ENCODE data around the gene TXLNA.
A peak's percentile ranks its signal among the peaks of the same experiment; 100 is the strongest.

Gene TXLNA

DNA sequence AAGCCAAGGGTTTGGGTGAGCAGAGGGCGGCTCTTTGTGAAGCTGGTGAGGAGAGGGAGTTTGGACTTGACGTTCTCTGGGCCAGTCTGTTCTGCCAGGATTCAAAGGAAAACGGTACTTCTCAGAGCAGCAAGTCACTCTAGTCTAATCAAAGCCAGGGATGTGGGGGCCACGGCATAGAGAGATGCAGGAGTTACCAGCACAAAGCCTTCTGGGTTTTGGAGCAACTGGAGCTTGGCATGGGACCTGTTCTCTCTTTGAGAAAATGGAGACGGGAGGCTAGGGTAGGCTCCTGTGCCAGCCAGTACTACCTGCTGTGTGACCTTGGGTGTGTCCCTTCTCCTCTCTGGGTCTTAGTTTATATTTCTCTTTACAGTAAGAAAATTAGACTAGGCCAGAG is 2.1 kb downstream of the TXLNA start:
- H3K27ac ChIP-seq (ENCODE audit: insufficient read depth in 1 of 2, low read depth in 1 of 2, low read length in 2 of 2, poor library complexity in 1 of 2, severe bottlenecking in 2 of 2), result no peak overlapping the region
- H3K4me3 ChIP-seq (ENCODE audit: control insufficient read depth in 1 of 7, extremely low read depth in 1 of 7, insufficient read depth in 4 of 7, low read depth in 2 of 7, low read length in 6 of 7), result peak overlapping the region in 3 of 7 experiments; percentile 29 to 89 (median 42)
- POLR2A ChIA-PET, result no interaction called here

DNA sequence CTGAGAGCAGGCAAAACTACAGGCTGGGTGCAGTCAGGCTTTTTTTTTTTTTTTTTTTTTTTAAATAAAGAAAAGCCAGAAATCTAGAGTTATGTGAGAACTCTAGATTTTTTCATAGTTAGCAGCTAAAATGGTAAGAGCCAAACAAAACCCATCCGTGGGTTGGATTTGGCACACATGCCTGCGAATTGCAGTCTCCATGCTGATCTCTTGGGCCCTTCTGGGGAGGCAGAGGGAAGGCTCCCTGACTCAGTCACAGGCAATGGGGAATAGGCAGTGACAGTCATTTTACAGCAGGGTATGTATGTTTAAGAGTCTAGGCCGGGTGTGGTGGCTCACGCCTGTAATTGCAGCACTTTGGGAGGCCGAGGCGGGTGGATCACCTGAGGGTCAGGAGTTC is 2.6 kb downstream of the TXLNA start:
- Histone ChIP-seq H3K4me3 (ENCODE audit: control insufficient read depth in 1 of 7, extremely low read depth in 1 of 7, insufficient read depth in 4 of 7, low read depth in 2 of 7, low read length in 6 of 7) (no peak overlapping the region), H3K36me3 (ENCODE audit: control insufficient read depth in 4 of 4, insufficient read depth in 4 of 4, low read length in 3 of 4) (peaks cover 12 to 52% (median 31%) of the 10 kb centered on the region in 4 experiments), H3K4me1 (ENCODE audit: control extremely low read depth in 1 of 4, control insufficient read depth in 4 of 4, insufficient read depth in 4 of 4, low read length in 3 of 4) (peaks cover 0 to 48% (median 35%) of the 10 kb centered on the region in 4 experiments), H3K27ac (ENCODE audit: insufficient read depth in 1 of 2, low read depth in 1 of 2, low read length in 2 of 2, poor library complexity in 1 of 2, severe bottlenecking in 2 of 2) (no peak overlapping the region), H3K27me3 (replicated peaks in 2 of 5; ENCODE audit: control insufficient read depth in 4 of 5, insufficient read depth in 5 of 5, low read length in 4 of 5) (no peaks in the 10 kb centered on the region), H3K9me3 (ENCODE audit: control extremely low read depth in 1 of 5, control insufficient read depth in 4 of 5, insufficient read depth in 2 of 5, low read depth in 1 of 5, low read length in 4 of 5) (no peaks in the 10 kb centered on the region)
- WGBS (ENCODE audit: insufficient coverage), result 98% methylated on average over 5 of the region's 6 CpGs
- POLR2A ChIA-PET, result no interaction called here
- CTCF ChIA-PET, result interaction anchor here (1.1 to 1.4 kb wide), 4 partner anchors 8 to 34 kb away, joined by 3 to 4 read pairs (median 3); no protein-coding TSS in a partner anchor
- DNase-seq, result no peak

More for the DNA sequence above, 2.1 kb downstream of the TXLNA start:
- 95% methylated on average over 5 of the region's 5 CpGs for WGBS (ENCODE audit: insufficient coverage)
- DNase-seq, result no peak
- Histone ChIP-seq H3K9me3 (ENCODE audit: control extremely low read depth in 1 of 5, control insufficient read depth in 4 of 5, insufficient read depth in 2 of 5, low read depth in 1 of 5, low read length in 4 of 5) (no peaks in the 10 kb centered on the region), H3K27me3 (replicated peaks in 2 of 5; ENCODE audit: control insufficient read depth in 4 of 5, insufficient read depth in 5 of 5, low read length in 4 of 5) (no peaks in the 10 kb centered on the region), H3K36me3 (ENCODE audit: control insufficient read depth in 4 of 4, insufficient read depth in 4 of 4, low read length in 3 of 4) (peaks cover 8 to 51% (median 29%) of the 10 kb centered on the region in 4 experiments), H3K4me1 (ENCODE audit: control extremely low read depth in 1 of 4, control insufficient read depth in 4 of 4, insufficient read depth in 4 of 4, low read length in 3 of 4) (peaks cover 0 to 48% (median 35%) of the 10 kb centered on the region in 4 experiments)
- CTCF ChIA-PET, result interaction anchor here (1.1 to 1.4 kb wide), 3 partner anchors 8 to 35 kb away, joined by 3 read pairs; no protein-coding TSS in a partner anchor

DNA sequence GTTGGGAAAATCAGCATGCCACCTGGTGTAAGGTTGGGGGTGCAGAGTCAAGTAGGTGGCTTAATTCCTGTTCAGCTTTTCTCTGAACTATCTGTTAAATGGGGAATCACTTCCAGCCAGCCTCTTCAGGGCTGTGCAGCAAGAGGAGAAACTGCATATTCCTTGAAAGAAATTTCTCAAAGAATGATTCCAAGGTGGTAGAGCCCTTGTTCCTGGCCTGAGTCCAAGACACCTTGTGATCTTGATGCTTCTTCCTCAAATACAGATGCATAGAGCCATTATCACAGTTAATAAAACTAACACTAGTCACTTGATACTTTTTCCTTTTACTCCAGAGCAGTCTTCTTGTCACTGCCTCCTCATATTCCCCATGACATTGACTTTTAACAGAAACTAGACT is 5.2 kb downstream of the TXLNA start:
- H3K36me3 ChIP-seq (ENCODE audit: control insufficient read depth in 4 of 4, insufficient read depth in 4 of 4, low read length in 3 of 4), result peaks cover 19 to 77% (median 55%) of the 10 kb centered on the region in 4 experiments
- no peak overlapping the region for H3K4me3 ChIP-seq (ENCODE audit: control insufficient read depth in 1 of 7, extremely low read depth in 1 of 7, insufficient read depth in 4 of 7, low read depth in 2 of 7, low read length in 6 of 7)
- H3K4me1 ChIP-seq (ENCODE audit: control extremely low read depth in 1 of 4, control insufficient read depth in 4 of 4, insufficient read depth in 4 of 4, low read length in 3 of 4), result peaks cover 0 to 39% (median 26%) of the 10 kb centered on the region in 4 experiments
- POLR2A ChIA-PET, result interaction anchor here (1.0 kb wide), 1 partner anchor 8 kb away, joined by 3 read pairs; no protein-coding TSS in a partner anchor
- no peaks in the 10 kb centered on the region for H3K27me3 ChIP-seq (replicated peaks in 2 of 5; ENCODE audit: control insufficient read depth in 4 of 5, insufficient read depth in 5 of 5, low read length in 4 of 5)
- H3K27ac ChIP-seq (ENCODE audit: insufficient read depth in 1 of 2, low read depth in 1 of 2, low read length in 2 of 2, poor library complexity in 1 of 2, severe bottlenecking in 2 of 2), result no peak overlapping the region
- peak in 2 of 3 donors; percentile 48 to 49 for DNase-seq
- CTCF ChIA-PET, result interaction anchor here (0.5 to 2.5 kb wide), 6 partner anchors 9 to 97 kb away, joined by 3 to 9 read pairs (median 3); no protein-coding TSS in a partner anchor
- H3K9me3 ChIP-seq (ENCODE audit: control extremely low read depth in 1 of 5, control insufficient read depth in 4 of 5, insufficient read depth in 2 of 5, low read depth in 1 of 5, low read length in 4 of 5), result no peaks in the 10 kb centered on the region

DNA sequence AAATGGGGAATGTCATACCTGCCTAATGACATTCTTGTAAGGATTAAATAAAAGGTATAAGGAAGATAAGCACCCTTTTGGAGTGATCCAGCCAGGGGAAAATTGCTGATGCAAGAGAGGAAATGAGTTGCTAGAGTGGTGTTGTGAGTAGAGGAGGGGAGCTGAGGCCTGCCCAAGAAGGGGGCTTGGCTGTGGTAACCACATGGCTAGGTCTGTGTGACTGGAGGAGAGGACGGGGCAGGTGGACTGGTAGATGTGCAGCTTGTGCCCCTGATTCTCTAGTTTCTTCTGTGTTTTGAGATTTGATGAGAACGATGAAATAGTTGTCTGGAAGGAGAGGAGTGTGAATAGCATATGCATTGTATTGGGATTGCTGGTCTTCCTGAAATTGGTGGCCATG is 6.6 kb downstream of the TXLNA start:
- CTCF ChIA-PET, result interaction anchor here (2.5 kb wide), 1 partner anchor 11 kb away, joined by 9 read pairs; no protein-coding TSS in a partner anchor
- POLR2A ChIA-PET, result no interaction called here
- peaks cover 0 to 25% (median 15%) of the 10 kb centered on the region in 4 experiments for H3K4me1 ChIP-seq (ENCODE audit: control extremely low read depth in 1 of 4, control insufficient read depth in 4 of 4, insufficient read depth in 4 of 4, low read length in 3 of 4)
- no peaks in the 10 kb centered on the region for H3K9me3 ChIP-seq (ENCODE audit: control extremely low read depth in 1 of 5, control insufficient read depth in 4 of 5, insufficient read depth in 2 of 5, low read depth in 1 of 5, low read length in 4 of 5)
- H3K4me3 ChIP-seq (ENCODE audit: control insufficient read depth in 1 of 7, extremely low read depth in 1 of 7, insufficient read depth in 4 of 7, low read depth in 2 of 7, low read length in 6 of 7), result no peak overlapping the region
- no peak for DNase-seq
- no peaks in the 10 kb centered on the region for H3K27me3 ChIP-seq (replicated peaks in 2 of 5; ENCODE audit: control insufficient read depth in 4 of 5, insufficient read depth in 5 of 5, low read length in 4 of 5)
- no peak overlapping the region for H3K27ac ChIP-seq (ENCODE audit: insufficient read depth in 1 of 2, low read depth in 1 of 2, low read length in 2 of 2, poor library complexity in 1 of 2, severe bottlenecking in 2 of 2)
- peaks cover 21 to 82% (median 64%) of the 10 kb centered on the region in 4 experiments for H3K36me3 ChIP-seq (ENCODE audit: control insufficient read depth in 4 of 4, insufficient read depth in 4 of 4, low read length in 3 of 4)
- 94% methylated on average over 2 of the region's 2 CpGs for WGBS (ENCODE audit: insufficient coverage)

DNA sequence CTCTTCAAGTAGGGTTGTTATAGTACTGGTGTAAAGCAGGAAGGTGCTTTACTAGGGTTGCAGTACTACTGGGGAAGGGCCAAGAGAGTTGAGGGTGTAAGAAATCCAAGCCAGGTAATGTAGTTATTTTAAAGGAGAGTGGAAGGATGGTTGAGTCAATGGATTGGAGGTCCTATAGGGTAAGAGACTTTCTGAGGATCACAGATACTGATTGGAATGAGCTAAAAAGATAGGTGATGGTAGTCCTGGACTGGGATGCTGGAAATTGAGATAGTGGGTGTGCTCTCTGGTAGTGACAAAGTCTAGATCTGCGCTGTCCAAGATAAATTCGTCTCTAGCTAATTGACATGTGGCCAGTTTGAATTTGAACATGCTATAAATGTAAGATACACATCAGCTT is 7.0 kb downstream of the TXLNA start:
- CTCF ChIA-PET, result interaction anchor here (2.5 kb wide), 1 partner anchor 10 kb away, joined by 9 read pairs; no protein-coding TSS in a partner anchor
- Histone ChIP-seq H3K36me3 (ENCODE audit: control insufficient read depth in 4 of 4, insufficient read depth in 4 of 4, low read length in 3 of 4) (peaks cover 21 to 82% (median 64%) of the 10 kb centered on the region in 4 experiments), H3K4me3 (ENCODE audit: control insufficient read depth in 1 of 7, extremely low read depth in 1 of 7, insufficient read depth in 4 of 7, low read depth in 2 of 7, low read length in 6 of 7) (no peak overlapping the region), H3K27me3 (replicated peaks in 2 of 5; ENCODE audit: control insufficient read depth in 4 of 5, insufficient read depth in 5 of 5, low read length in 4 of 5) (no peaks in the 10 kb centered on the region), H3K4me1 (ENCODE audit: control extremely low read depth in 1 of 4, control insufficient read depth in 4 of 4, insufficient read depth in 4 of 4, low read length in 3 of 4) (peaks cover 0 to 21% (median 11%) of the 10 kb centered on the region in 4 experiments), H3K9me3 (ENCODE audit: control extremely low read depth in 1 of 5, control insufficient read depth in 4 of 5, insufficient read depth in 2 of 5, low read depth in 1 of 5, low read length in 4 of 5) (no peaks in the 10 kb centered on the region), H3K27ac (ENCODE audit: insufficient read depth in 1 of 2, low read depth in 1 of 2, low read length in 2 of 2, poor library complexity in 1 of 2, severe bottlenecking in 2 of 2) (no peak overlapping the region)
- POLR2A ChIA-PET, result no interaction called here
- no peak for DNase-seq
- 100% methylated on average over 1 of the region's 2 CpGs for WGBS (ENCODE audit: insufficient coverage)

DNA sequence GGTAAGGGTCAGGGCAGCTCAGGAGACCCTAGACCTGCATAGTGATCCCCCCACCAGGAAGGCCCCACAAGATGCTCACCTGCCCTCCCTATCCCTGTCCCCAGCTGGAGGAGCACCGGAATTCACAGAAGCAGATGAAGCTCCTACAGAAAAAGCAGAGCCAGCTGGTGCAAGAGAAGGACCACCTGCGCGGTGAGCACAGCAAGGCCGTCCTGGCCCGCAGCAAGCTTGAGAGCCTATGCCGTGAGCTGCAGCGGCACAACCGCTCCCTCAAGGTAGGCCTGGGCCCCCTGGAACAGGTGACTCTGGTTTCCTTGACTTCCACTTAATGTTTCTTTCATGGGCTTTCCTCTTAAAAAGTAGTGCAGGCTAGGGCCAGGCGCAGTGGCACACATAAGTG is 8.4 kb downstream of the TXLNA start:
- peaks cover 0 to 15% (median 7%) of the 10 kb centered on the region in 4 experiments for H3K4me1 ChIP-seq (ENCODE audit: control extremely low read depth in 1 of 4, control insufficient read depth in 4 of 4, insufficient read depth in 4 of 4, low read length in 3 of 4)
- no peak for DNase-seq
- H3K27me3 ChIP-seq (replicated peaks in 2 of 5; ENCODE audit: control insufficient read depth in 4 of 5, insufficient read depth in 5 of 5, low read length in 4 of 5), result no peaks in the 10 kb centered on the region
- POLR2A ChIA-PET, result interaction anchor here (0.8 kb wide), 1 partner anchor 13 kb away, joined by 3 read pairs; the partner anchor contains the start of gene CCDC28B
- 97% methylated on average over 9 of the region's 9 CpGs for WGBS (ENCODE audit: insufficient coverage)
- CTCF ChIA-PET, result no interaction called here
- no peaks in the 10 kb centered on the region for H3K9me3 ChIP-seq (ENCODE audit: control extremely low read depth in 1 of 5, control insufficient read depth in 4 of 5, insufficient read depth in 2 of 5, low read depth in 1 of 5, low read length in 4 of 5)
- peaks cover 25 to 85% (median 69%) of the 10 kb centered on the region in 4 experiments for H3K36me3 ChIP-seq (ENCODE audit: control insufficient read depth in 4 of 4, insufficient read depth in 4 of 4, low read length in 3 of 4)
- H3K4me3 ChIP-seq (ENCODE audit: control insufficient read depth in 1 of 7, extremely low read depth in 1 of 7, insufficient read depth in 4 of 7, low read depth in 2 of 7, low read length in 6 of 7), result no peak overlapping the region
- no peak overlapping the region for H3K27ac ChIP-seq (ENCODE audit: insufficient read depth in 1 of 2, low read depth in 1 of 2, low read length in 2 of 2, poor library complexity in 1 of 2, severe bottlenecking in 2 of 2)

DNA sequence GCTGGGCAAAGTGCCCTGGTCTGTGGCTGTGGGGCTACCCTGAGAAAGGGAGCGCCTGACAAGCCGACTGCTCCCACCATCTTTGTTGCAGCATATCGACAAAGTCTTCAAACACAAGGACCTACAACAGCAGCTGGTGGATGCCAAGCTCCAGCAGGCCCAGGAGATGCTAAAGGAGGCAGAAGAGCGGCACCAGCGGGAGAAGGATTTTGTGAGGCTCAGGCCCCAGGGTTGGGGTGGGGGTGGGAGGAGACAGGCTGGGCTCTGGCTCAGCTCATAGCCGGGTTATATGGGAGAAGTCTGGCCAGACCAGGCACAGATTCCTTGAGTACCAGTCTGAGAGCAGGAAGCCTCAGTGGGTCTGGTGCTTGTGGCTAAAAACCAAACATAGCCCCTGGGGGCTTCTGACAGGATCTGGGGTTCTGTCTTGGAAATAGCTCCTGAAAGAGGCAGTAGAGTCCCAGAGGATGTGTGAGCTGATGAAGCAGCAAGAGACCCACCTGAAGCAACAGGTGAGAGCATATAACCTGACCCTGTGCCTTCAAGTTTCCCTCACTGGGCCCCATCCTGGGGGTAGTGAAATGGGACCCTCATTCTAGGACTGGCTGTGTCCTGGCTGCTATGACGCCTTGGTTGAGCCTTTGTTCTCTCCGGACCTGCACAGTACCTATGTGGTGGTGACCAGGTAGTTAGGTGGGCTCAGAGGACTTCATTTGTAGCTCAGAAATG is 12.9 kb downstream of the TXLNA start:
- Histone ChIP-seq H3K27ac (ENCODE audit: insufficient read depth in 1 of 2, low read depth in 1 of 2, low read length in 2 of 2, poor library complexity in 1 of 2, severe bottlenecking in 2 of 2) (no peak overlapping the region), H3K4me1 (ENCODE audit: control extremely low read depth in 1 of 4, control insufficient read depth in 4 of 4, insufficient read depth in 4 of 4, low read length in 3 of 4) (peaks cover 0 to 16% (median 11%) of the 10 kb centered on the region in 4 experiments), H3K36me3 (ENCODE audit: control insufficient read depth in 4 of 4, insufficient read depth in 4 of 4, low read length in 3 of 4) (peaks cover 18 to 97% (median 87%) of the 10 kb centered on the region in 4 experiments), H3K4me3 (ENCODE audit: control insufficient read depth in 1 of 7, extremely low read depth in 1 of 7, insufficient read depth in 4 of 7, low read depth in 2 of 7, low read length in 6 of 7) (no peak overlapping the region), H3K9me3 (ENCODE audit: control extremely low read depth in 1 of 5, control insufficient read depth in 4 of 5, insufficient read depth in 2 of 5, low read depth in 1 of 5, low read length in 4 of 5) (no peaks in the 10 kb centered on the region), H3K27me3 (replicated peaks in 2 of 5; ENCODE audit: control insufficient read depth in 4 of 5, insufficient read depth in 5 of 5, low read length in 4 of 5) (no peaks in the 10 kb centered on the region)
- POLR2A ChIA-PET, result interaction anchor here (0.6 to 0.8 kb wide), 2 partner anchors 8 to 25 kb away, joined by 3 read pairs; no protein-coding TSS in a partner anchor
- DNase-seq, result no peak
- WGBS (ENCODE audit: insufficient coverage), result 97% methylated on average over 7 of the region's 8 CpGs
- CTCF ChIA-PET, result interaction anchor here (0.9 to 2.2 kb wide), 3 partner anchors 9 to 20 kb away, joined by 3 to 8 read pairs (median 4); partner anchors contain the start of gene CCDC28B

Measured in common myeloid progenitor, CD34-positive (primary cell).